Measurements from ENCODE around the gene UBQLN3. TPM values are rescaled to one million over a fixed set of nuclear protein-coding genes. Genes with fewer than 3 reads are reported as not detected.

Gene UBQLN3
- total and polyA plus RNA-seq, 9 donors: 0.13 TPM; not detected in 8

DNA sequence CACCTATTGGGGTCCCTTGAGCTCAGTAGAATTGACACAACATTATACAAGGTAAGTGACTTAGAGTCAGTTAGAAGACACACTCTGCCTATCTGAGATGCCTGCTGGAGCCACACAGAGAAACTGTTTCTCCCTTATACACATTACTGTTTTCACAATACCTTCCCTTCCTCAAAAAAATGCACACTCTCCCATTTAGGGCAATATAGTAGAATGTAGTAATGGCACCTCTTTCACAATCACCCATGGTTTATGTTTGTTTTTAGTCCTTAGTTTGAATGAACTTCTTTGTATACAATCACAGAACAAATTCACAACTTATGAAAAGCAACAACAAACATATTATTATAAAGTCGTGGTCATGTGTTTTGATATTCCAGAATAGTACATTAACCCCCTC lies 24.3 kb upstream of the UBQLN3 start:
- H3K9me3 ChIP-seq (replicated peaks; ENCODE audit: control insufficient read depth, low read depth, low read length): no peaks in the 10 kb centered on the region
- no peaks in the 10 kb centered on the region for H3K36me3 ChIP-seq (ENCODE audit: control insufficient read depth, insufficient read depth, low read length)
- H3K4me3 ChIP-seq (ENCODE audit: low read length): no peak overlapping the region
- no peak for DNase-seq
- H3K27me3 ChIP-seq (ENCODE audit: control insufficient read depth, insufficient read depth, low read length): no peaks in the 10 kb centered on the region
- no peaks in the 10 kb centered on the region for H3K4me1 ChIP-seq (ENCODE audit: control insufficient read depth, insufficient read depth, low read length)
- no peak overlapping the region for H3K27ac ChIP-seq (ENCODE audit: low read length)
- no CpG with 5 or more reads among the region's 1 CpG for WGBS (ENCODE audit: insufficient coverage)

DNA sequence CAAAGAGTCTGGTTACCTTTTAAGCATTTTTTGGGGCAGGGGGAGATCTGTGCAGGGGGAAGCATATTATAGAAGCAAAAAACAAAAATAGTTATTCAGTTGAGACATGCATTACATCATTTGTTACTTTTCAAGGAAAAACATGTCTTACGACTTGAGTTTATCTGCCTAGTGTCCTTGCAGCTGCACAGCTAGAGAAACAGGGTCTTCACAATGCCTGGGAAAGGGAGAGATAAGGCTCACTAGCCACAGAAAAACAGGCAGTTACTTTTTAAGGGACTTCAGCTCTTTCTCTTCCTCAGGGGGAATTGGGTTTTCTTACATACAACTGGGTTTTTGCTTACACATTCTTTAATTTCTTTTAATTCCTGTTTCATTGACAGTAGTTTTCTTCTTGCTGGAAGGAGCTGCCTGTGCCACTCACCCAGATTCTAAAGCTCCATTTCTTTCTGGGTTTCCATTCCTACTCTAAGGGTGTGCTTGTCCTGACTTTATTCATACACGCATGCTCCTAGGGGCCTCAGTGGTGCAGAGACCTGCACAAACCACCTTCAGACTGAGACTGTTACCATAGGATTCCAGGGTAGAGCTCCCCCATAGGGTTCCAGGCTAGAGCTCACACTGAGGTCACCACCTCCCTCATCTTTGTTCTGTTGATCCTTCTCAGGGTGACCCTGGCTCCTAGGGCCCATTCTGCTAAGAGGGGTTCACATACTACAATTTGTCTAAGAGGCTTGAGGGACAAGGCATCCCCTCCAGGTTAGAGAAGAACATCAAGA lies 21.5 kb upstream of the UBQLN3 start:
- no peaks in the 10 kb centered on the region for H3K9me3 ChIP-seq (replicated peaks; ENCODE audit: control insufficient read depth, low read depth, low read length)
- WGBS (ENCODE audit: insufficient coverage): 100% methylated on average over 1 of the region's 2 CpGs
- H3K27me3 ChIP-seq (ENCODE audit: control insufficient read depth, insufficient read depth, low read length): no peaks in the 10 kb centered on the region
- no peak overlapping the region for H3K4me3 ChIP-seq (ENCODE audit: low read length)
- no peaks in the 10 kb centered on the region for H3K4me1 ChIP-seq (ENCODE audit: control insufficient read depth, insufficient read depth, low read length)
- DNase-seq: no peak
- H3K36me3 ChIP-seq (ENCODE audit: control insufficient read depth, insufficient read depth, low read length): no peaks in the 10 kb centered on the region
- no peak overlapping the region for H3K27ac ChIP-seq (ENCODE audit: low read length)

GRCh38 chr11:5528495-5528894 lies 18.7 kb upstream of the UBQLN3 start:
- H3K4me1 ChIP-seq (ENCODE audit: control insufficient read depth, insufficient read depth, low read length): no peaks in the 10 kb centered on the region
- DNase-seq: no peak
- H3K4me3 ChIP-seq (ENCODE audit: low read length): no peak overlapping the region
- no peak overlapping the region for H3K27ac ChIP-seq (ENCODE audit: low read length)
- H3K27me3 ChIP-seq (ENCODE audit: control insufficient read depth, insufficient read depth, low read length): no peaks in the 10 kb centered on the region
- no peaks in the 10 kb centered on the region for H3K9me3 ChIP-seq (replicated peaks; ENCODE audit: control insufficient read depth, low read depth, low read length)
- H3K36me3 ChIP-seq (ENCODE audit: control insufficient read depth, insufficient read depth, low read length): no peaks in the 10 kb centered on the region
- no CpG with 5 or more reads among the region's 1 CpG for WGBS (ENCODE audit: insufficient coverage)

DNA sequence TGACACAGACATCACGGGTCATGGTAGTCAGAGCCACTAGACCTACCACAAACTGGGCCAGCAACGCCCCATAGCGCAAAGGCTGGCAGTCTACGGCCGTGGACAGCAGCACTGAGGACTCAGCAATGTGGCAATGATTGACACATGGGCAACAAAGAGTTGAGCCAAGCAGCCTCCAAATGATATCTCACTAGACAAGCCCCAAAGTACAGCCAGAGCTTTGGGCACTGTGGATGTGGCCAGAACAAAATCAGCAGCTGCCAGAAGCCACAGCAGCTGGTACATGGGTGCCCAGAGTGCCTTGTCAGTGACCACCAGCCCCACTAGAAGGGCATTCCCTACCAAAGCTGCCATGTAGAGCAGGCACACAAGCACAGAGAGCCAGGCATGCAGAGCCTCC lies 18.0 kb upstream of the UBQLN3 start:
- H3K4me3 ChIP-seq (ENCODE audit: low read length): no peak overlapping the region
- no peak for DNase-seq
- no peaks in the 10 kb centered on the region for H3K36me3 ChIP-seq (ENCODE audit: control insufficient read depth, insufficient read depth, low read length)
- no peaks in the 10 kb centered on the region for H3K9me3 ChIP-seq (replicated peaks; ENCODE audit: control insufficient read depth, low read depth, low read length)
- H3K27ac ChIP-seq (ENCODE audit: low read length): no peak overlapping the region
- no peaks in the 10 kb centered on the region for H3K4me1 ChIP-seq (ENCODE audit: control insufficient read depth, insufficient read depth, low read length)
- H3K27me3 ChIP-seq (ENCODE audit: control insufficient read depth, insufficient read depth, low read length): no peaks in the 10 kb centered on the region
- 88% methylated on average over 5 of the region's 5 CpGs for WGBS (ENCODE audit: insufficient coverage)

DNA sequence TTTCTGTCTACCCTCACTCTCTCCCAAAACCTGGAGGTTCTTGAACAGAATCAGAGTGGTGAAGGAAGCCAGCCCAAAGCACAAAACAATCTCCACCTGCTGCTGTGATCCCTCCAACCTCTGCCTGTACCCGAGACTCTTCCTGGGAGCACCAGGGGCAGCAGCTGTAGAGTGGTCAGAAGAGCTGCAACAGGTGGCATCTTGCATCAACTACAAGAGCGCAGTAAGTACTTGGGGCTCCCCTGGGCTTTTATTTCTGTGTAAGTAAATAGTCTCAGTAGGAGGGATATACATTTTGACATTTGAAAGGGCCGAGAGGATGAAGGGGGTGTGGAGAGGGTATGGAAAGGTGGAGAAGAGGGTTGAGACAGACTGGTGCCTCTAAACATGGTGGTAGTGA lies 15.0 kb upstream of the UBQLN3 start:
- no peak for DNase-seq
- 34% methylated on average over 3 of the region's 3 CpGs for WGBS (ENCODE audit: insufficient coverage)
- Histone ChIP-seq H3K27me3 (ENCODE audit: control insufficient read depth, insufficient read depth, low read length) (no peaks in the 10 kb centered on the region), H3K9me3 (replicated peaks; ENCODE audit: control insufficient read depth, low read depth, low read length) (no peaks in the 10 kb centered on the region), H3K36me3 (ENCODE audit: control insufficient read depth, insufficient read depth, low read length) (no peaks in the 10 kb centered on the region), H3K27ac (ENCODE audit: low read length) (no peak overlapping the region), H3K4me3 (ENCODE audit: low read length) (no peak overlapping the region), H3K4me1 (ENCODE audit: control insufficient read depth, insufficient read depth, low read length) (no peaks in the 10 kb centered on the region)

DNA sequence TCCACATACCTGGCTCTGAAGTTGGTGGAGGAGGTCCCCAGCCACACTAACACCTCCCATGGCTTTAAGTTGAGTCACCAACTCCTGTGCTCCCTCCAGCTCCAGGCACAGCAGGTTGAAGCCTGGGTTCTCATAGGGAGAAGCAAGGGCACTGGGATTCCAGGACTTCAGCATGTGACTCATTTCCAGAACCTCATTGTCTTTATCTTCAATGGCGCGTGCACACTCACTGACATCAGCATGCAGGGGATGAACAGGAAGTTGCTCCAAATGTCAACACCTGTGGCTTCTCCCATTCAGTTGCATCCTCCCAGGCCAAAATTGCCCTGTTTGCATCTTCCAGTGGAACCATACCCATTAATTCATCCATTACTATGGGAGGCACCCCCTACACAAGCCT lies 12.6 kb upstream of the UBQLN3 start:
- WGBS (ENCODE audit: insufficient coverage): 100% methylated on average over 2 of the region's 2 CpGs

GRCh38 chr11:5521540-5521939 lies 11.8 kb upstream of the UBQLN3 start:
- H3K4me3 ChIP-seq (ENCODE audit: low read length): no peak overlapping the region
- no peak for DNase-seq
- no CpG with 5 or more reads among the region's 4 CpGs for WGBS (ENCODE audit: insufficient coverage)
- H3K36me3 ChIP-seq (ENCODE audit: control insufficient read depth, insufficient read depth, low read length): no peaks in the 10 kb centered on the region
- H3K4me1 ChIP-seq (ENCODE audit: control insufficient read depth, insufficient read depth, low read length): no peaks in the 10 kb centered on the region
- H3K9me3 ChIP-seq (replicated peaks; ENCODE audit: control insufficient read depth, low read depth, low read length): no peaks in the 10 kb centered on the region
- H3K27me3 ChIP-seq (ENCODE audit: control insufficient read depth, insufficient read depth, low read length): no peaks in the 10 kb centered on the region
- no peak overlapping the region for H3K27ac ChIP-seq (ENCODE audit: low read length)

More for the DNA sequence above, 12.6 kb upstream of the UBQLN3 start:
- Histone ChIP-seq H3K9me3 (replicated peaks; ENCODE audit: control insufficient read depth, low read depth, low read length) (no peaks in the 10 kb centered on the region), H3K4me3 (ENCODE audit: low read length) (no peak overlapping the region), H3K36me3 (ENCODE audit: control insufficient read depth, insufficient read depth, low read length) (no peaks in the 10 kb centered on the region), H3K27me3 (ENCODE audit: control insufficient read depth, insufficient read depth, low read length) (no peaks in the 10 kb centered on the region), H3K27ac (ENCODE audit: low read length) (no peak overlapping the region), H3K4me1 (ENCODE audit: control insufficient read depth, insufficient read depth, low read length) (no peaks in the 10 kb centered on the region)
- no peak for DNase-seq

DNA sequence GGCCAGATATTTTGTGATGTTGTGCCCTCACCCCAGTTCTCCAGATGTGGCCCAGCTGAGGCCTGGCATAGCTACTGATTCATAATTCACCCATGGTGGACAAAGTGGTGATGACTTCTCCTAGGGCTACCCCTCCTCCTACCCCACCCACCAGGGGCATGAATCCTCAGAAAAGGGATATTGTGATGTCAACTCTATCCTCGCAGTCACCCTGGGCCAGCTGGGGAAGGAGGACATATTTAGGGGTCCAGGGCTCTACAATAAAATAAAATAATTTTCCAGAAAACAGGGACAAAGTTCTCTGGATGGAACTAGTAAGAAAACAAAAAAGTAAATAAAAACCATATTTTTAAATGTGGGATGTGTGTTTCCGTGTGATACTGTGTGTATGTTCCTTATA lies 6.8 kb upstream of the UBQLN3 start, which contains the start of gene UBQLNL:
Gene UBQLNL (minus strand): TSS at position 101 of the 400 bp plus-strand sequence. CDS start 258 bp downstream, outside the sequence.
- DNase-seq: no peak
- no peak within 1 kb of the TSS for H3K4me3 ChIP-seq (ENCODE audit: low read length)
- no peaks in the 10 kb centered on the region for H3K36me3 ChIP-seq (ENCODE audit: control insufficient read depth, insufficient read depth, low read length)
- H3K4me1 ChIP-seq (ENCODE audit: control insufficient read depth, insufficient read depth, low read length): no peaks in the 10 kb centered on the region
- H3K9me3 ChIP-seq (replicated peaks; ENCODE audit: control insufficient read depth, low read depth, low read length): no peaks in the 10 kb centered on the region
- no peaks in the 10 kb centered on the region for H3K27me3 ChIP-seq (ENCODE audit: control insufficient read depth, insufficient read depth, low read length)
- H3K27ac ChIP-seq (ENCODE audit: low read length): no peak within 1 kb of the TSS
- WGBS (ENCODE audit: insufficient coverage): no CpG with 5 or more reads among the region's 2 CpGs

GRCh38 chr11:5514841-5515240 lies 5.1 kb upstream of the UBQLN3 start:
- Histone ChIP-seq H3K9me3 (replicated peaks; ENCODE audit: control insufficient read depth, low read depth, low read length) (no peaks in the 10 kb centered on the region), H3K27me3 (ENCODE audit: control insufficient read depth, insufficient read depth, low read length) (no peaks in the 10 kb centered on the region), H3K4me1 (ENCODE audit: control insufficient read depth, insufficient read depth, low read length) (no peaks in the 10 kb centered on the region), H3K36me3 (ENCODE audit: control insufficient read depth, insufficient read depth, low read length) (no peaks in the 10 kb centered on the region), H3K27ac (ENCODE audit: low read length) (no peak overlapping the region), H3K4me3 (ENCODE audit: low read length) (no peak overlapping the region)
- DNase-seq: no peak

DNA sequence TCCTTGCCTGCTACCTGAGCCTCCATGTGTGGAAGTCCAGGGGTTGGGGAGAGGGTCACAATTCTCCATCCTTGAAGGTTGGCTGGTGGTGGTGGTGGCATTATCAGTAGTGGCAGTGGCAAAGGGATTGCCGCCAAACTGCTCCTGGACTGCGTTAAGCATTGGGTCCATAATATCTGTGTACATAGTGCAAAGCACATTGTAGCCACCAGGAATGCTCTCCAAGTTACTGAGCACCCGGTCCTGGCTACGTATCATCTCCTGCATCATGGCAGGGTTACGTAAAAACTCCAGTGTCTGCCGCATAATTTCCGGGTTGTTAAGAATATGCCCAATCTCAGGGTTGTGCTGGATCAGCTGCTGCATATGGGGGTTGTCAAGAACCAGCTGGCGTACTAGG lies 1.2 kb downstream of the UBQLN3 start:
- WGBS (ENCODE audit: insufficient coverage): 99% methylated on average over 8 of the region's 8 CpGs
- no peak overlapping the region for H3K27ac ChIP-seq (ENCODE audit: low read length)

DNA sequence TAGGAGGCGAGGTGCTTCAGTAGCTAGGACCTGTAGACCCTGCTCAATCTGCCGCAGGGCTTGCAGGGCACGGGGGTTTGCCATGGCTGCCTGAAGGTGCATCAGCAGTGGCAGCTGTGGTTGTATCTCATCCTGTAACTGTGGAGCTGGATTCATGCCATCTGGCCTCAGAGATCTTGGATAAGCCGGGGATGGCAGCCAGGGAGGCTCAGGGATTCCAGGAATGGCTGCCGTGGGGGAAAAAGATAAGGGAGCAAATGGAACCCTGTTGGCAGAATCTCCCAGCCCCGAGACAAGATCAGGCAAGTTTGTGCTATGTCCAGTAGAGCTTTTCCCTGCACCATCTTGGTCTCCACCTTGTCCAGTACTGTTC lies 1.8 kb downstream of the UBQLN3 start:
- 71% methylated on average over 4 of the region's 6 CpGs for WGBS (ENCODE audit: insufficient coverage)
- H3K4me1 ChIP-seq (ENCODE audit: control insufficient read depth, insufficient read depth, low read length): peaks cover 9% of the 10 kb centered on the region
- DNase-seq: peak; percentile 29
- no peaks in the 10 kb centered on the region for H3K27me3 ChIP-seq (ENCODE audit: control insufficient read depth, insufficient read depth, low read length)
- H3K27ac ChIP-seq (ENCODE audit: low read length): no peak overlapping the region
- no peaks in the 10 kb centered on the region for H3K36me3 ChIP-seq (ENCODE audit: control insufficient read depth, insufficient read depth, low read length)
- no peak overlapping the region for H3K4me3 ChIP-seq (ENCODE audit: low read length)
- no peaks in the 10 kb centered on the region for H3K9me3 ChIP-seq (replicated peaks; ENCODE audit: control insufficient read depth, low read depth, low read length)

More for the DNA sequence above, 1.2 kb downstream of the UBQLN3 start:
- no peak for DNase-seq
- Histone ChIP-seq H3K36me3 (ENCODE audit: control insufficient read depth, insufficient read depth, low read length) (no peaks in the 10 kb centered on the region), H3K4me1 (ENCODE audit: control insufficient read depth, insufficient read depth, low read length) (peaks cover 9% of the 10 kb centered on the region), H3K9me3 (replicated peaks; ENCODE audit: control insufficient read depth, low read depth, low read length) (no peaks in the 10 kb centered on the region), H3K4me3 (ENCODE audit: low read length) (no peak overlapping the region), H3K27me3 (ENCODE audit: control insufficient read depth, insufficient read depth, low read length) (no peaks in the 10 kb centered on the region)

Data from muscle of leg (tissue), 11 donors.